Lower lobe of right lung (tissue), 2 donors: ENCODE measurements around the gene LRP1. TPM values are rescaled to one million over a fixed set of nuclear protein-coding genes. Genes with fewer than 3 reads are reported as not detected.

Source experiments
- ATAC-seq, 2 donors: fragments of 200-7000 bp; cut with Tn5 transposase; one replicate each; pipeline ENCODE4 v1.9.1; 2020 to 2022; ENCODE audit warnings: mild to moderate bottlenecking in 2 of 2, moderate library complexity in 2 of 2
- DNase-seq: peaks from one replicate; pipeline ENCODE4 v3.0.0-alpha.2; 2020
- H3K27ac ChIP-seq: fragments of 200-600 bp; one replicate; pipeline ENCODE4 v1.8.0; 2022
- H3K27me3 ChIP-seq: fragments of 200-600 bp; one replicate; pipeline ENCODE4 v1.8.0; 2022; ENCODE audit warnings: low read depth
- H3K36me3 ChIP-seq: fragments of 200-600 bp; one replicate; pipeline ENCODE4 v1.8.0; 2022; ENCODE audit warnings: mild to moderate bottlenecking
- H3K4me1 ChIP-seq: fragments of 200-600 bp; one replicate; pipeline ENCODE4 v1.8.0; 2022
- H3K4me3 ChIP-seq: fragments of 200-600 bp; one replicate; pipeline ENCODE4 v1.8.0; 2022; ENCODE audit warnings: mild to moderate bottlenecking
- H3K9me3 ChIP-seq: fragments of 200-600 bp; one replicate; pipeline ENCODE4 v1.8.0; 2022
- intact Hi-C: fragments of 100-400 bp; cut with DNase I; formaldehyde crosslinking; loops from one replicate; pipeline ENCODE4 v1.11.0; 2022
- total RNA-seq: library from RNA; stranded (reverse); fragmentation: NEBNext Ultra II Directional; extraction: Animal tissue kit (Norgen Biotek cat#: 25700); gene quantifications from one replicate; pipeline ENCODE4 v1.2.1, GENCODE V29; 2021
- TF ChIP-seq, protein P1 (sequence below): fragments of 200-600 bp; IDR thresholded peaks from one replicate; pipeline ENCODE4 v1.8.0; 2022; ENCODE audit warnings: antibody characterized with exemption, mild to moderate bottlenecking
- donor health status: DM: no; HTN: yes; CAD: no; lungs with severe emphysema.

The LRP1 gene
- total RNA-seq, 1 donor from 2014 or later = 404 TPM

DNA sequence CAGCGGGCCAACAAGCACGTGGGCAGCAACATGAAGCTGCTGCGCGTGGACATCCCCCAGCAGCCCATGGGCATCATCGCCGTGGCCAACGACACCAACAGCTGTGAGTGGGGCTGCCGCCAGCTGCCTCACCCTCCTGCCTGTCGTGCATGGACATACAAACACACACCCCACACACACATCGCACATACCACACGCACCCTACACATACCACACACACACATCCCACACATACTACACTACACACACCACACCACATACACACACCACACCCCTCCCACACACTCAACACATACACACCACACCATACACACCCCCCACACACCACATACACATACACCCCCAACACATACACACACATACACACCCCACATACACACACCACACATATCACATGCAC lies 63.1 kb downstream of the LRP1 start:
- TF ChIP-seq, protein P1, sequence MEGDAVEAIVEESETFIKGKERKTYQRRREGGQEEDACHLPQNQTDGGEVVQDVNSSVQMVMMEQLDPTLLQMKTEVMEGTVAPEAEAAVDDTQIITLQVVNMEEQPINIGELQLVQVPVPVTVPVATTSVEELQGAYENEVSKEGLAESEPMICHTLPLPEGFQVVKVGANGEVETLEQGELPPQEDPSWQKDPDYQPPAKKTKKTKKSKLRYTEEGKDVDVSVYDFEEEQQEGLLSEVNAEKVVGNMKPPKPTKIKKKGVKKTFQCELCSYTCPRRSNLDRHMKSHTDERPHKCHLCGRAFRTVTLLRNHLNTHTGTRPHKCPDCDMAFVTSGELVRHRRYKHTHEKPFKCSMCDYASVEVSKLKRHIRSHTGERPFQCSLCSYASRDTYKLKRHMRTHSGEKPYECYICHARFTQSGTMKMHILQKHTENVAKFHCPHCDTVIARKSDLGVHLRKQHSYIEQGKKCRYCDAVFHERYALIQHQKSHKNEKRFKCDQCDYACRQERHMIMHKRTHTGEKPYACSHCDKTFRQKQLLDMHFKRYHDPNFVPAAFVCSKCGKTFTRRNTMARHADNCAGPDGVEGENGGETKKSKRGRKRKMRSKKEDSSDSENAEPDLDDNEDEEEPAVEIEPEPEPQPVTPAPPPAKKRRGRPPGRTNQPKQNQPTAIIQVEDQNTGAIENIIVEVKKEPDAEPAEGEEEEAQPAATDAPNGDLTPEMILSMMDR = no peak
- no peak overlapping the region for H3K4me3 ChIP-seq
- ATAC-seq (no peak), DNase-seq (no peak)
- H3K36me3 ChIP-seq = peaks cover 93% of the 10 kb centered on the region
- peaks cover 10% of the 10 kb centered on the region for H3K4me1 ChIP-seq
- intact Hi-C loops = no loop called here
- no peaks in the 10 kb centered on the region for H3K27me3 ChIP-seq
- no peaks in the 10 kb centered on the region for H3K9me3 ChIP-seq
- H3K27ac ChIP-seq = no peak overlapping the region

DNA sequence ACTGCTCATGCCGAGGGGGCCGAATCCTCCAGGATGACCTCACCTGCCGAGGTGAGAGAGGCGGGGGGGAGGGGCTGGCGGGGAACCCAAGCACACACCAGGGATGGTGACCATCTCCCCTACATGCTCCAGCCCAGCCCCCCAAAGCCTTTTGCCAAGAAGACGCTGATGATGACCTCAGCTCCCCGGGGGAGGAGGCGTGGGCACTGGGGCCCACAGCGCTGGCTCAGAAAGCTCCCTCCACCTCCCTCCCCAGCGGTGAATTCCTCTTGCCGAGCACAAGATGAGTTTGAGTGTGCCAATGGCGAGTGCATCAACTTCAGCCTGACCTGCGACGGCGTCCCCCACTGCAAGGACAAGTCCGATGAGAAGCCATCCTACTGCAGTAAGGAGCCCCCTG lies 64.6 kb downstream of the LRP1 start:
- Histone ChIP-seq H3K36me3 (peaks cover 93% of the 10 kb centered on the region), H3K27me3 (no peaks in the 10 kb centered on the region)
- DNase-seq = no peak

GRCh38 chr12:57193706-57194245 lies 65.5 kb downstream of the LRP1 start:
- TF ChIP-seq, protein P1 = no peak
- no peak overlapping the region for H3K27ac ChIP-seq
- H3K4me3 ChIP-seq = no peak overlapping the region
- no peaks in the 10 kb centered on the region for H3K9me3 ChIP-seq
- intact Hi-C loops = no loop called here
- peaks cover 93% of the 10 kb centered on the region for H3K36me3 ChIP-seq
- no peaks in the 10 kb centered on the region for H3K27me3 ChIP-seq
- ATAC-seq (no peak), DNase-seq (no peak)
- H3K4me1 ChIP-seq = peaks cover 10% of the 10 kb centered on the region

More for the DNA sequence above, 64.6 kb downstream of the LRP1 start:
- Histone ChIP-seq H3K27ac (no peak overlapping the region), H3K4me1 (peaks cover 10% of the 10 kb centered on the region), H3K9me3 (no peaks in the 10 kb centered on the region), H3K4me3 (no peak overlapping the region)
- intact Hi-C loops = no loop called here
- TF ChIP-seq, protein P1 = no peak
- no peak for ATAC-seq

DNA sequence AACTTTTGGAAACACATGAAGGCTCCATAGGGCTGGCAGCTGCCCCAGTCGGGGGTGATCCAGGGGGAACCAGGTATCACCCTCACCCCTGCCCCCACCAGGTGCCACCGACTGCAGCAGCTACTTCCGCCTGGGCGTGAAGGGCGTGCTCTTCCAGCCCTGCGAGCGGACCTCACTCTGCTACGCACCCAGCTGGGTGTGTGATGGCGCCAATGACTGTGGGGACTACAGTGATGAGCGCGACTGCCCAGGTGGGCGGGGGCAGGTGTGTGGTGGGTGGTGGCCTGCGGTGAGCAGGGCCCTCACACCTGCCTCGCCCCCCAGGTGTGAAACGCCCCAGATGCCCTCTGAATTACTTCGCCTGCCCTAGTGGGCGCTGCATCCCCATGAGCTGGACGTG lies 66.0 kb downstream of the LRP1 start:
- TF ChIP-seq, protein P1 = no peak
- Histone ChIP-seq H3K27ac (no peak overlapping the region), H3K36me3 (peaks cover 93% of the 10 kb centered on the region), H3K4me1 (peaks cover 10% of the 10 kb centered on the region), H3K27me3 (no peaks in the 10 kb centered on the region), H3K9me3 (no peaks in the 10 kb centered on the region), H3K4me3 (no peak overlapping the region)
- intact Hi-C loops = no loop called here
- ATAC-seq (no peak), DNase-seq (no peak)

DNA sequence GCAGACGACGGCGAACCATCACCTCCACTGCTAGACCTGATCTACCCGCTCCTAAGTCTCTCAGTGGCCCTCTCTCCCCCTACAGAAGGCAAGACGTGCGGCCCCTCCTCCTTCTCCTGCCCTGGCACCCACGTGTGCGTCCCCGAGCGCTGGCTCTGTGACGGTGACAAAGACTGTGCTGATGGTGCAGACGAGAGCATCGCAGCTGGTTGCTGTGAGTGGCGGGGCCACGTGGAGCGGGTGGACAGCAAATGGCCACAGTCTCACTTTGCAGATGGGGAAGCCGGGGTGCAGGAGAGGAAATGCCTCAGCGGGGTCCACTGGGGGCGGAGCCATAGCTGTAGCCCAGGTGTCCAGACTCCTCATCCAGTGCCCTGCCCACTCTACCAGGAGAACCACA lies 66.9 kb downstream of the LRP1 start:
- DNase-seq (no peak), ATAC-seq (no peak)
- no peak overlapping the region for H3K27ac ChIP-seq
- H3K9me3 ChIP-seq = no peaks in the 10 kb centered on the region
- peaks cover 91% of the 10 kb centered on the region for H3K36me3 ChIP-seq
- H3K27me3 ChIP-seq = no peaks in the 10 kb centered on the region
- TF ChIP-seq, protein P1 = no peak
- peaks cover 6% of the 10 kb centered on the region for H3K4me1 ChIP-seq
- intact Hi-C loops = no loop called here
- no peak overlapping the region for H3K4me3 ChIP-seq
